GM12801 (cell line): Measurements from ENCODE around the gene KRTCAP3.

Experiments
- TF ChIP-seq, protein P1 (sequence below): IDR thresholded peaks from one replicate; pipeline ENCODE4 v1.5.1; 2011; ENCODE audit warnings: control low read depth; ENCODE audit not compliant: insufficient read length; ENCODE audit errors: extremely low read depth

KRTCAP3 gene

DNA sequence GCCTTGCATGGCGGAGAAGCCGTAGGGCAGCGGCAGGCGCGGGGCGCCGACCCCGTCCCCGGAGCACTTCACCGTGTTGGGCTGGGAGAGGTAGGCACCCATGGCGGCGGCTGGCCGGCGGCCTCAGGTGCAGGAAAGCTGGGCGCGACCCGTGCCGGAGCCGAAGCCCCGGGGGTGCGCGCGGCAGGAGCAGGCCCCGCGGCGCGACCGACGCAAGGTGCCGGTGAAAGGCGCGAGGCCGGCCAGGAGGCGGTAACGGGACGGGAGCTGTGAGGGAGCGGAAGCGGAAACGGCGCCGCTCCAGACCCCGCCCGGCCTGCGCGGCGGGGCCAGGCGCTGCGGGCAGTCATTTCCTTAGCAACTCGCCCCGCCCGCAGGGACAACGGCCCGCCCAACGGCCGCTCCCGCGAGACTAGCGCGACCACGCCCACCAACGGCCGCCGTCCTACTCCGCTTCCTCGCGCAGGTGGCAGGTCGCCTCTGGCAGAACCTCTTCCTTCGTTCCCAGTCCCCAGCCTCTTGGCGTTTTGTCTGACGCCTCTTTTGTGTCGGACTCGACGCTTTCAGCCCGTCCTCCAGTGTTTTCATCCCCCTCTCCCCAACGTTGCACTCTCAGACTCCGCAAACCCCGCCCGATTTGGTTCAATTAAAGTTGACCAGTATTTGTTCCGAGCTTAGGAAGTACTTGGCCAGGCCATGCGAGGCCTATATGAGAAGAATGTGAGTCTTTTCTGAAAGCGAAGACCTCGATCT lies 32.7 kb upstream of the KRTCAP3 start, which contains the start of gene PPM1G:
Gene PPM1G (minus strand): TSS at position 271 of the 753 bp plus-strand sequence. CDS start 169 bp downstream, at position 102.
- TF ChIP-seq, protein P1, sequence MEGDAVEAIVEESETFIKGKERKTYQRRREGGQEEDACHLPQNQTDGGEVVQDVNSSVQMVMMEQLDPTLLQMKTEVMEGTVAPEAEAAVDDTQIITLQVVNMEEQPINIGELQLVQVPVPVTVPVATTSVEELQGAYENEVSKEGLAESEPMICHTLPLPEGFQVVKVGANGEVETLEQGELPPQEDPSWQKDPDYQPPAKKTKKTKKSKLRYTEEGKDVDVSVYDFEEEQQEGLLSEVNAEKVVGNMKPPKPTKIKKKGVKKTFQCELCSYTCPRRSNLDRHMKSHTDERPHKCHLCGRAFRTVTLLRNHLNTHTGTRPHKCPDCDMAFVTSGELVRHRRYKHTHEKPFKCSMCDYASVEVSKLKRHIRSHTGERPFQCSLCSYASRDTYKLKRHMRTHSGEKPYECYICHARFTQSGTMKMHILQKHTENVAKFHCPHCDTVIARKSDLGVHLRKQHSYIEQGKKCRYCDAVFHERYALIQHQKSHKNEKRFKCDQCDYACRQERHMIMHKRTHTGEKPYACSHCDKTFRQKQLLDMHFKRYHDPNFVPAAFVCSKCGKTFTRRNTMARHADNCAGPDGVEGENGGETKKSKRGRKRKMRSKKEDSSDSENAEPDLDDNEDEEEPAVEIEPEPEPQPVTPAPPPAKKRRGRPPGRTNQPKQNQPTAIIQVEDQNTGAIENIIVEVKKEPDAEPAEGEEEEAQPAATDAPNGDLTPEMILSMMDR = no peak

DNA sequence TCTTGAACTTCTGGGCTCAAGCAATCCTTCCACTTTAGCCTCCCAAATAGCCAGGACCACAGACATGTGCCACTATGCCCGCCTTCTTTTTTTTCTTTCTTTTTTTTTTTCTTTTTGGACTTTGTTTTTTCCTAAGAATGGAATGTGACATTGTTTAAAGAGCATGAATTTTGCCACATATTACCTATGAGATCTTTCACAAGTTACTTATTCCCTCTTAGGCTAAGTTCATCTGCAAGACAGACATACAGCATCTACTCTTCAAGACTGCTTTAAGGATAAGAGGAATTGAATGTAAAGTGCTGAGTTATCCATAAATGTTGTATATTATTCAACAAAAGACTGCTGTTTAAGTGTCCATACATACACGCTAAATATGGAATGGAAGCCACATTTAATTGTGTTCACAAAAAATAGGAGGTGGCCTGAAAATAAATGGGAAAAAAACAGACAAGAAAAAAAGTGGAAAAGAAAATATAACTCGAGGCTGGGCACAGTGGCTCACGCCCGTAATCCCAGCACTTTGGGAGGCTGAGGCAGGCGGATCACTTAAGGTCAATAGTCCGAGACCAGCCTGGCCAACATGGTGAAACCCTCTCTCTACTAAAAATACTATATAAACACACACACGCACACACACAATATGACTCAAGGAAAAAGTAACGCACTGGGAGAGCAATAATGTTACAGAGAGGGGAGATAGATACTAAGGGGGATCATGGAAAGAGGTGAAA lies 29.6 kb upstream of the KRTCAP3 start:
- TF ChIP-seq, protein P1 = no peak

DNA sequence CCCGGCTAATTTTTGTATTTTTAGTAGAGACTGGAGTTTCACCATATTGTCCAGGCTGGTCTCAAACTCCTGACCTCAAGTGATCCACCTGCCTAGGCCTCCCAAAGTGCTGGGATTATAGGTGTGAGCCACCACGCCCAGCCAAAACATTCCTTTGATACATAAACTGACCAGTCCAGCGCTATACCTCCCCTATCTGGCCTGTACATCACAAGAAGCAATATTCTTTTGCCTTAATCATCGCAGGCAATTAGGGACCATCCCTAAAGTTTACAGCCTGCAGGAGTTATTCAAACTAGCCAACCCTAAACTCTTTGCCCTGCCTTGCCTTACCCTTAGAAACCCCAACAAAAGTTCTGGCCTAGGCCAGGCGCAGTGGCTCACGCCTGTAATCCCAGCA lies 26.0 kb upstream of the KRTCAP3 start:
- TF ChIP-seq, protein P1 = no peak

DNA sequence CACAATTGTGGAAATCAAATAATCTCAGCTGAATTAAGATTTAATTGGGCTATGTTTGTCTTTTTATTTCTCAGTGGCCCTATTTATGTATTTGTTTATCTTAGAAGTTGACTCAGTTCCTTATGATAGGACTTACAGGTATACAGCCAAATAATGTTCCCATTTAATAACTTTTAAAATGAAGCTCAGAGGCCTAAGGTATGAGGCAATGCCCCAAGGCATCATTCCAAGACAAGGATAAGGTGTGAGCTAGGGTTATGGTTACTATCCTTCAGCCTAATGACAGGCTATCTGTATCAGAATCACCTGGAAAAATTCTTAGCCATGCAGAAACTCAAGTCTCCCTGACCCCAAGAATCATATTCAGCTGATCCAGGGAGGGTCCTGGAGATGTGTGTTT lies 21.2 kb upstream of the KRTCAP3 start:
- TF ChIP-seq, protein P1 = no peak

DNA sequence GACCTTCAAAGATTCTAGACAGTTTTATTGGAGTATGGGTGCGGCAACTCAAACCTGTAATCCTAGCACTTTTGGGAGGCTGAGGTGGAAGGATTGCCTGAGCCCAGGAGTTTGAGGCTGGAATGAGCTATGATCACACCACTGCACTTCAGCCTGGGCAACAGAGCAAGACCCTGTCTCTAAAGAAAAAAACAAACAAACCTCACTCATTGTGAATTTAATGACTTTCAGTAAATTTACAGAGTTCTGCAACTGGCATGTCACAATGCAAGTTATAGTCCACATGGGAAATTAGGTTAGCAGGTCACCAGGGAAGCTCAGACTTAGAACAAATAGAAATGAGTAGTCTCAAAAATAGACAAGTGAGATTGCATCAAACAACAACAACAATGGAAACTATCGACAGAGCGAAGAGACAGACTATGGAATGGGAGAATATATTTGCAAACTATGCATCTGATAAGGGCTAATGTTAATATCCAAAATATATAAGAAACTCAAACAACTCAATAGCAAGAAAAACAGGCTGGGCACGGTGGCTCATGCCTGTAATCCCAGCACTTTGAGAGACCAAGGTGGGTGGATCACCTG lies 20.4 kb upstream of the KRTCAP3 start:
- TF ChIP-seq, protein P1 = no peak

DNA sequence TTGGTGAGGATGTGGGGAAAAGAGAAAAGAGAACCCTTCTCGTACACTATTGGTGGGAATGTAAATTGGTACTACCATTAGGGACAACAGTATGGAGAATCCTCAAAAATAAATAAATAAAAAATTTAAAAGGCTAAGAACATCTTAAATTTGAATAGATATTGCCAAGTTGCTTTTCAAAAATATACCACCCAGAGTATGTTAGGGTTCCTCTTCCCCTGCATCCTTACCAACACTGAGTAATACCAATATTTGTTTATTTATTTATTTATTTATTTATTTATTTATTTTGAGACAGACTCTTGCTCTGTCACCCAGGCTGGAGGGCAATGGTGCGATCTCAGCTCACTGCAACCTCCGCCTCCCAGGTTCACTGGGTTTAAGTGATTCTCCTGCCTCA lies 19.2 kb upstream of the KRTCAP3 start:
- TF ChIP-seq, protein P1 = no peak

DNA sequence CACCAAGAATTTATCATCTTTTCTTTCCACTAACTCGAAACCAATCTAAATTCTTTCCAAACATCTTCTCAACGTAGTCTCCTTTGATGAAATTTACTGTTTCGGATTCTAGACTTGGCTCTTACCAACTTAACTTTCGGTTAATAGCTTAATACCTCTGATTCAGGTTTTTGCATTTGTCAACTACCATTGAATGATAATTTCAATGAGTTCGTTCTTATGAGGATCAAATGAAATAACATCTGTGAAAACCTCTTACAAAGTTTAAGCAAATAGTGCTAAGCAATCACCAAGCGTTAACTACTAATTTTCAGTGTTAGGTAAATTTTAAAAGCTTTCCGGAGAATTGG lies 14.3 kb upstream of the KRTCAP3 start:
- TF ChIP-seq, protein P1 = no peak
